ENCODE results near the gene COQ8B.

COQ8B gene

GRCh38 chr19:40750058-40750873, 33.6 kb upstream of the COQ8B start, which contains the start of gene ACTMAP:
Gene ACTMAP, minus strand, starts transcription at chr19:40750477. Its CDS starts 674 bp downstream, at chr19:40749803.
- peak within 1 kb of the TSS; percentile 74 for H3K4me3 ChIP-seq
- H3K27me3 ChIP-seq (ENCODE audit: low read depth), result no peaks in the 10 kb centered on the region
- in situ Hi-C loops (cut with MboI; ENCODE audit: low sequenced_read_pairs), result no loop called here
- H3K4me1 ChIP-seq, result peaks cover 22% of the 10 kb centered on the region
- H3K9me3 ChIP-seq, result no peaks in the 10 kb centered on the region
- H3K36me3 ChIP-seq (replicated peaks), result peaks cover 46% of the 10 kb centered on the region
- DNase-seq (ENCODE audit: low spot score in 2 of 2), result peak; percentile 99 to 100

- Histone ChIP-seq H3K4me3 (no peak overlapping the region), H3K27me3 (ENCODE audit: low read depth) (no peaks in the 10 kb centered on the region), H3K36me3 (replicated peaks) (peaks cover 44% of the 10 kb centered on the region), H3K9me3 (no peaks in the 10 kb centered on the region), H3K4me1 (peaks cover 11% of the 10 kb centered on the region)
- in situ Hi-C loops (cut with MboI; ENCODE audit: low sequenced_read_pairs), result no loop called here
- no peak for DNase-seq (ENCODE audit: low spot score in 2 of 2)
Observed at GRCh38 chr19:40747536-40747935, 30.9 kb upstream of the COQ8B start.

GRCh38 chr19:40745402-40745780, 28.7 kb upstream of the COQ8B start:
- H3K4me3 ChIP-seq, result no peak overlapping the region
- H3K36me3 ChIP-seq (replicated peaks), result peaks cover 41% of the 10 kb centered on the region
- H3K27me3 ChIP-seq (ENCODE audit: low read depth), result no peaks in the 10 kb centered on the region
- no peak for DNase-seq (ENCODE audit: low spot score in 2 of 2)
- peaks cover 11% of the 10 kb centered on the region for H3K4me1 ChIP-seq
- in situ Hi-C loops (cut with MboI; ENCODE audit: low sequenced_read_pairs), result no loop called here
- H3K9me3 ChIP-seq, result no peaks in the 10 kb centered on the region

- Histone ChIP-seq H3K36me3 (replicated peaks) (peaks cover 42% of the 10 kb centered on the region), H3K4me3 (no peak overlapping the region), H3K27me3 (ENCODE audit: low read depth) (no peaks in the 10 kb centered on the region), H3K9me3 (no peaks in the 10 kb centered on the region), H3K4me1 (peaks cover 11% of the 10 kb centered on the region)
- in situ Hi-C loops (cut with MboI; ENCODE audit: low sequenced_read_pairs), result no loop called here
- DNase-seq (ENCODE audit: low spot score in 2 of 2), result no peak
Observed at GRCh38 chr19:40744554-40745401, 28.1 kb upstream of the COQ8B start.

GRCh38 chr19:40743926-40744325, 27.2 kb upstream of the COQ8B start:
- in situ Hi-C loops (cut with MboI; ENCODE audit: low sequenced_read_pairs), result no loop called here
- DNase-seq (ENCODE audit: low spot score in 2 of 2), result no peak
- Histone ChIP-seq H3K4me3 (no peak overlapping the region), H3K4me1 (peaks cover 4% of the 10 kb centered on the region), H3K27me3 (ENCODE audit: low read depth) (no peaks in the 10 kb centered on the region), H3K9me3 (no peaks in the 10 kb centered on the region), H3K36me3 (replicated peaks) (peaks cover 45% of the 10 kb centered on the region)

- no peak for DNase-seq (ENCODE audit: low spot score in 2 of 2)
- Histone ChIP-seq H3K4me3 (no peak overlapping the region), H3K4me1 (no peaks in the 10 kb centered on the region), H3K27me3 (ENCODE audit: low read depth) (no peaks in the 10 kb centered on the region), H3K36me3 (replicated peaks) (peaks cover 44% of the 10 kb centered on the region), H3K9me3 (no peaks in the 10 kb centered on the region)
- in situ Hi-C loops (cut with MboI; ENCODE audit: low sequenced_read_pairs), result no loop called here
Observed at GRCh38 chr19:40742886-40743285, 26.2 kb upstream of the COQ8B start.

- Histone ChIP-seq H3K36me3 (replicated peaks) (peaks cover 43% of the 10 kb centered on the region), H3K27me3 (ENCODE audit: low read depth) (no peaks in the 10 kb centered on the region), H3K9me3 (no peaks in the 10 kb centered on the region), H3K4me1 (no peaks in the 10 kb centered on the region), H3K4me3 (no peak overlapping the region)
- in situ Hi-C loops (cut with MboI; ENCODE audit: low sequenced_read_pairs), result no loop called here
- DNase-seq (ENCODE audit: low spot score in 2 of 2), result no peak
Observed at GRCh38 chr19:40742477-40742876, 25.8 kb upstream of the COQ8B start.

- no peak overlapping the region for H3K4me3 ChIP-seq
- DNase-seq (ENCODE audit: low spot score in 2 of 2), result no peak
- in situ Hi-C loops (cut with MboI; ENCODE audit: low sequenced_read_pairs), result no loop called here
- H3K36me3 ChIP-seq (replicated peaks), result peaks cover 43% of the 10 kb centered on the region
- H3K4me1 ChIP-seq, result no peaks in the 10 kb centered on the region
- no peaks in the 10 kb centered on the region for H3K27me3 ChIP-seq (ENCODE audit: low read depth)
- no peaks in the 10 kb centered on the region for H3K9me3 ChIP-seq
Observed at GRCh38 chr19:40741527-40742390, 25.1 kb upstream of the COQ8B start.

- H3K9me3 ChIP-seq, result no peaks in the 10 kb centered on the region
- DNase-seq (ENCODE audit: low spot score in 2 of 2), result no peak
- H3K4me1 ChIP-seq, result no peaks in the 10 kb centered on the region
- no peak overlapping the region for H3K4me3 ChIP-seq
- peaks cover 43% of the 10 kb centered on the region for H3K36me3 ChIP-seq (replicated peaks)
- no peaks in the 10 kb centered on the region for H3K27me3 ChIP-seq (ENCODE audit: low read depth)
- in situ Hi-C loops (cut with MboI; ENCODE audit: low sequenced_read_pairs), result no loop called here
Observed at GRCh38 chr19:40740747-40741146, 24.1 kb upstream of the COQ8B start.

- H3K4me1 ChIP-seq, result no peaks in the 10 kb centered on the region
- H3K9me3 ChIP-seq, result no peaks in the 10 kb centered on the region
- no peak for DNase-seq (ENCODE audit: low spot score in 2 of 2)
- in situ Hi-C loops (cut with MboI; ENCODE audit: low sequenced_read_pairs), result no loop called here
- no peak overlapping the region for H3K4me3 ChIP-seq
- H3K36me3 ChIP-seq (replicated peaks), result peaks cover 50% of the 10 kb centered on the region
- H3K27me3 ChIP-seq (ENCODE audit: low read depth), result no peaks in the 10 kb centered on the region
Observed at GRCh38 chr19:40739871-40740703, 23.4 kb upstream of the COQ8B start.

- Histone ChIP-seq H3K9me3 (no peaks in the 10 kb centered on the region), H3K4me1 (no peaks in the 10 kb centered on the region), H3K36me3 (replicated peaks) (peaks cover 49% of the 10 kb centered on the region), H3K4me3 (no peak overlapping the region), H3K27me3 (ENCODE audit: low read depth) (no peaks in the 10 kb centered on the region)
- no peak for DNase-seq (ENCODE audit: low spot score in 2 of 2)
- in situ Hi-C loops (cut with MboI; ENCODE audit: low sequenced_read_pairs), result no loop called here
Observed at GRCh38 chr19:40739030-40739839, 22.5 kb upstream of the COQ8B start.

- no peak for DNase-seq (ENCODE audit: low spot score in 2 of 2)
- Histone ChIP-seq H3K36me3 (replicated peaks) (peaks cover 50% of the 10 kb centered on the region), H3K9me3 (no peaks in the 10 kb centered on the region), H3K27me3 (ENCODE audit: low read depth) (no peaks in the 10 kb centered on the region), H3K4me3 (no peak overlapping the region), H3K4me1 (no peaks in the 10 kb centered on the region)
- in situ Hi-C loops (cut with MboI; ENCODE audit: low sequenced_read_pairs), result no loop called here
Observed at GRCh38 chr19:40737102-40737644, 20.5 kb upstream of the COQ8B start.
